ENCODE data around the gene FOXB1.

The FOXB1 gene

DNA sequence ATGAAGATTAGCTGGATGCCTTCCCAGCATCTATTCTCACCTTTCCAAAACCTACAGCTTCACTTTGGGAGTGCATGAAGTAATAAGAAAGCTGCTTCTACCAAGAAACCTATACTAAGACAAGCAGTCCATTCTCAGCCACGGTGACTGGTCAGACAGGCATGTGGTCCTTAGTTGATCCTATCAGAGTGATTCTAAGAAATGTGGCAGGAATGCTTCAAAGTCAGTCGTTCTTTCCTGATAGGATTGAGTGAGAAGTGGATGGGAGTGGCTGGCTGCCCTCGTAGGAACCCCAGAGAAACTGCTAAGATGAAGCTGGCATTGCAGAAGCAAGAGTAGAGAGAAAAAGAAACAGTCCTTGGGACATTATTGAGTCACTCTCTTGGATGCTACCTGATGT, 16.6 kb downstream of the FOXB1 start:
- TF ChIP-seq GATA3 (IDR thresholded peaks at IDR 0.05; ENCODE audit: low read depth, low read length) (no peak), GATA2 (IDR thresholded peaks at IDR 0.05; ENCODE audit: low read depth, low read length) (no peak)

DNA sequence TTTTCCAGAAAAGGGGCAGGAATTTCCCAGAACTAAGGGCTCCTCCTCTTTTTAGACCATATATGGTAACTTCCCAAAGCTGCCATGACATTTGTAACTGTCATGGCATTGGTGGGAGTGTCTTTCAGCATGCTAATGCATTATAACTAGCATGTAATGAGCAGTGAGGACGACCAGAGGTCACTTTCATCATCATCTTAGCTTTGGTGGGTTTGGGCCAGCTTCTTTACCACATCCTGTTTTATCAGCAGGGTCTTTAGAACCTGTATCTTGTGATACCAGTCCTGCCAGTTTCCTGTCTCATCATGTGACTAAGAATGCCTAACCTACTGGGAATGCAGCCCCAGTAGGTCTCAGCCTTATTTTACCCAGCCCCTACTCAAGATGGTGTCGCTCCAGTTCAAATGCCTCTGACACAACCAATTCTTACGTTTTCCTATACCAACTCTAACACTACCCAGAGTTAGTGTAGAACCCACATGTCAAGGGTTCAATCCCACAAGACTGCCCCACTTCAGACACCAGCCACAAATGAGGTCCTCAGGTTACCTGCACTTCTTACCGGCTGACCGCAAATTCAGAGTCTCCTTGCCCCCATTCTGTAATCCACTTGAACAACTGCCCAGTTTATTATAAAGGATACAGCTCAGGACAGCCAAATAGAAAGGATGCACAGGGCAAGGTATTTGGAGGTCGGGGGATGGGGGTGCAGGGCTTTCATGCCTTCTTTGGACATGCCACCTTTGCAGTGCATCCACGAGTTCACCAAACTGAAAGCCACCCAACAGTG, 17.7 kb downstream of the FOXB1 start:
- TF ChIP-seq GATA2 (IDR thresholded peaks at IDR 0.05; ENCODE audit: low read depth, low read length) (no peak), GATA3 (IDR thresholded peaks at IDR 0.05; ENCODE audit: low read depth, low read length) (no peak)

DNA sequence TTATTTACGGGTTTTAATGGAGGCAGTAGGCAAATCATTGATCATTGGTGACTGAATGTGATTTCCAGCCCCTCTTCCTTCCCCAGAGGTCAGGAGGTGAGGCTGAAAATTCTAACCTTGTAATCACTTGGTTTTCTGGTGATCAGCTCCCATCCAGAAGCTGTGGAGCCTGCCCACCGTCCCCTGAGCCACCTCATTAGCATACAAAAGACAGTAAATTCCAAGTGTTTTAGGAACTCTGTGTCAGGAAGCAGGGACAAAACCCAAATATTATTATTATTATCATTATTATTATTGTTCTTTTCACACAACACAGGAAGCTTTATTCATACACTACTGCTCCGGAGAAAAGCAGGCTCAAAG, 18.2 kb downstream of the FOXB1 start:
- TF ChIP-seq GATA3 (IDR thresholded peaks at IDR 0.05; ENCODE audit: low read depth, low read length) (no peak), GATA2 (IDR thresholded peaks at IDR 0.05; ENCODE audit: low read depth, low read length) (no peak)

DNA sequence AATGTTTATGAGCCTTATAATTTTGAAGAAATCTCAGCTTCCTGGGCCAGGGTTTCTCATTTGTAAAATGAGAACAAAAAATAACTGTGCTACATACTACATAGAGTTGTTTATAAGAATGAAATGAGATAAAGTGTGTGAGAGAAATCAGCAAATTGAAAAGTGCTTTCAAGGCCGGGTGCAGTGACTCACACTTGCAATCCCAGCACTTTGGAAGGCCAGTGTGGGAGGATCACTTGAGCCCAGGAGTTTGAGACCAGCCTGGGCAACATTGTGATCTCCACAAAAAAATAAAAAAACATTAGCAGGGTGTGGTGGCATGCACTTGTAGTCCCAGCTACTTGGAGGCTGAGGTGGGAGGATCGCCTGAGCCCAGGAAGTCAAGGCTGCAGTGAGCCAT, 22.4 kb downstream of the FOXB1 start:
- TF ChIP-seq GATA3 (IDR thresholded peaks at IDR 0.05; ENCODE audit: low read depth, low read length) (no peak), GATA2 (IDR thresholded peaks at IDR 0.05; ENCODE audit: low read depth, low read length) (no peak)

DNA sequence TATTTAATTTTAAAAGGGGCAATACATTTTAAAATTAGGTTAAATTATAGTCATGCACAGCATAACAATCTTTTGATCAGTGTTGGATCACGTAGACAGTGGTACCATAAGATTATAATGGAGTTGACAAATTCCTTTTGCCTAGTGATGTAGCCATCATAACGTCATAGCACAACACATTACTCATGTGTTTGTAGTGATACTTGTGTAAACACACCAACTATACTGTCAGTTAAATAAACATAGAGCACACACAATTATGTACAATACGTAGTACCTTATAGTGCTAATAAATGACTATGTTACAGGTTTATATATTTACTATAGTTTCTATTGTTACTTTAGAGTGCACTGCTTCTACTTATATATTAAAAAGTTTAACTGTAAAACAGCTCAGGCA, 31.2 kb downstream of the FOXB1 start:
- no peak for TF ChIP-seq GATA3 (IDR thresholded peaks at IDR 0.05; ENCODE audit: low read depth, low read length)
- no peak for TF ChIP-seq GATA2 (IDR thresholded peaks at IDR 0.05; ENCODE audit: low read depth, low read length)

DNA sequence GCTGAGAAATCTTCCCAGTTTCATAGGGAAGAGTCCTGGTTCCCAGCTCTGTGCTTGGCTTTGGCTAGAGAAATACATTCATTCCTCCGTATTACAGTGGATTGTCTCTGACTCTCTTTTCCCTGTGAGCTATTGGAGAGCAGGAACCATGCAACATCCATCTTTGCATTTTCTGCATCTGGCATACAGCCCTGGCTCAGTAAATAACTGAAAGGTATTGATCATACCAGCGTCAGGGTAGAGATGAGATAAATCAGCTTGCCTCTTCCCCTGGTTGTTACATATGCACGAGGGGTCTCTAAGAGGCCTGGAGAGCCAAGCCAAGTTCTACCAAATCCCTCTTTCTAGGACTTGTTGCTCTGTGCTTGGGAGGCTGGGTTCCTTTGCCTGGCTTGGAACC, 35.2 kb downstream of the FOXB1 start:
- no peak for TF ChIP-seq GATA3 (IDR thresholded peaks at IDR 0.05; ENCODE audit: low read depth, low read length)
- no peak for TF ChIP-seq GATA2 (IDR thresholded peaks at IDR 0.05; ENCODE audit: low read depth, low read length)

DNA sequence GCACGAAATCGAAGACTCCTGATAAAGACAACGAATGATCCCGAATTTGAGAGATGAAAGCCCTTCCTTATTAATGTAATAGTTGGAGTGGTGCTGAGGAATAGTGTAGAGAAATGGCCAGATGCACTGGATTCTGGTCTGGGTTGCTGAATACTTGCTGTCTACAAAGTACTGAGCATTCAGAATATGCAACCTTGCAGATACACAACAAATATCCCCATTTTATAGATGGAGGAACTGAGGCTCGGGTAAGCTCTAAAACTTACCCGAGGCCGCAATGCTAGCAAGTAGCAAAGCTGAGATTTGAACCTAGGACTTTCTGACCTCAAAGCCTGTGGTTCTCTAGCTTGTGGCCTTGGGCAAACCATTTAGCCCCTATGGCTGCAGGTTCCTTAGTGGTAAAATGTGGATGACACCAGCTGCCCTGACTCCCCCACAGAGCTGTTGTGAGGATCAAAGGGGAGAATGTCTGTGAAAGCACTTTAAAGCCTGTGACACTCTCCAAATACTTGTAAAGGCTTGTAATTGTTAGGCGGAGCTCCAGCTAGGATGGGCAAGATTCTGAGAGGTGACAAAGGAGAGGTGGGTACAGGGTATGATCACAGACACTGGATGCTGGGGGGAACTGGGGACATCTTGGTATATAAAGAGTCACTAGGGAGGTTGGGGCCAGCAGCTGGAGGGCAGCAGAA, 39.8 kb downstream of the FOXB1 start:
- TF ChIP-seq GATA3 (IDR thresholded peaks at IDR 0.05; ENCODE audit: low read depth, low read length) = no peak
- no peak for TF ChIP-seq GATA2 (IDR thresholded peaks at IDR 0.05; ENCODE audit: low read depth, low read length)

DNA sequence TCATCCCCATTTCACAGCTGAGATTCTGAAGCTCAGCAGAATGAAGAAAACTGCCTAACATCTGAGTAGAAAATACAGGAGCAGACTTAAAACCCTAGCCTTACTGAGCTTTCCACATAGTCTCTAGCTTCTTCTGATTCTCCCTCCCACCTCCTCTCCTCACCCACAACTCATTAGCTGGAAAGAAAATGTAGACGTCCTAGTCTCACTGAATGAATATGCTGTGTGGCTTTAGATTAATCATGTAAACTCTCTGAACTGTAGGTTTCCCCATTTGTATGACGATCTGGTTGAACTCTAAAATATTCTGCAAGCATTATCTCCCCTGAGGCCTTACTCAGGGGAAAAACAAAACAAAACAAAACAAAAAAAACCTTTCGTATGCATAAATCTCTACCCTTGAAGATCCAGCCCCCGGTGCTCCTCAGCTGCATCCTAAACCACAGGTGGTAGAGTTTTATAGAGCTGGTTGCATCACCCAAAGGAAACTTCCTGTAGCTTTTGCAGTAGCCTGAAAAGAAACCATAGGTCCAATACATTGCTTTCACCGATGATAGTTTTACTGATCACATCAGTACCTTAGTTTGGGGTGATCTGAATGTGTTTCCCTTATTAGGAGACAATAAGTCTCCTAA, 40.6 kb downstream of the FOXB1 start:
- TF ChIP-seq GATA3 (IDR thresholded peaks at IDR 0.05; ENCODE audit: low read depth, low read length) (no peak), GATA2 (IDR thresholded peaks at IDR 0.05; ENCODE audit: low read depth, low read length) (no peak)

DNA sequence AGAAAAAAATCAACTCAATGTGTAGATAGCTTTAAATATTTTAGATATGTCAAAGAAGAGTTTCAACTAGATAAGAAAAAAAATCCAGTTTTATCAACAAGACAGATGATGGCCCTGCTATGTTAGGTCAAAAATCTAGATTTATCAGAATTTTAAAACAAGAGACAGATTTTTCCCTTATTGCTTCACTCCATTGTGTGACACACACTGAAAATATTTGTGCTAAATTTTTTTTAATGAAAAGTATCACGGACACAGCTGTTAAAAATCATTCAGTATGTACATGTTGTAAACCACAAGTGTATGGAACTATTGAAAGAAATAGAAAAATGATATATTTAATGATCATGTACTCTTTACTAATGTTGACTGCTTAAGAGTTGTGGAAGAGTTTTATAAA, 43.6 kb downstream of the FOXB1 start:
- no peak for TF ChIP-seq GATA3 (IDR thresholded peaks at IDR 0.05; ENCODE audit: low read depth, low read length)
- no peak for TF ChIP-seq GATA2 (IDR thresholded peaks at IDR 0.05; ENCODE audit: low read depth, low read length)

DNA sequence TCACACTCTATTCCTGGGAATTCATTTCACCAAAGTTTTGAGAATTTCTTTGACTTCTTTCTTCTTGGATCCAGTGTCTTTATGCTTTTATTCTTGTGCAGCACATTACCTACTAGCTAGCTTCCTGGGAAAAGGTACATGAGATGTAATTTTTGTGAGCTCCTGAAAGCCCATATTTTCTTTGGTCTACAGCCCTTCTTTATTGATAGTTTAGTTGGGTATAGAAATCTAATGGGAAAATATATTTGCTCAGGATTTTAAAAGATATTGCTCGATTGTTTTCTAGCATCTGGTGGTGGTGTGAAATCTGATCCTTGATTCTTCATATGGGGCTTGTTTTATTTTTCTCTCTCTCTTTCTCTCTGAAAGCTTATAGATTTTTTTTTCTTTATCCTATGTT, 45.8 kb downstream of the FOXB1 start:
- no peak for TF ChIP-seq GATA2 (IDR thresholded peaks at IDR 0.05; ENCODE audit: low read depth, low read length)
- no peak for TF ChIP-seq GATA3 (IDR thresholded peaks at IDR 0.05; ENCODE audit: low read depth, low read length)

DNA sequence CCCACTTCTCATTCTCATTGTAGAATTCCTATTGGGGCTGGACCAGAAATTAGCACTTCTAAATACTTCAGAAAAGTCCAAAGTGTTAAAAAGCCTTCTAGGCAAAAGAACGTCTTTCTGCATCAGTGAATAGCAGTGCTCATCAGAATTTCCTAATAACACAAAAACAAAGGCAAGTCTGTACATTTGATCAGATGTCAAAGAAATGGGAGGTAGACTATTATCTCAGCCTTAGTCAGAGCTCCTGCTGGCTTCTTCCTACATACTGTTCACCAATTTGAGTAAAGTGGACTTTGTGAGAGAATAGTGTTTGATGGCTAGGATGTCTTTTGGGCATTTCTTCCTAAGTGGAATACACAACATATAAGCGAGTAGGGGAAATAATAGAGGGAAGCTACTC, 48.7 kb downstream of the FOXB1 start:
- TF ChIP-seq GATA3 (IDR thresholded peaks at IDR 0.05; ENCODE audit: low read depth, low read length) = no peak
- TF ChIP-seq GATA2 (IDR thresholded peaks at IDR 0.05; ENCODE audit: low read depth, low read length) = no peak

DNA sequence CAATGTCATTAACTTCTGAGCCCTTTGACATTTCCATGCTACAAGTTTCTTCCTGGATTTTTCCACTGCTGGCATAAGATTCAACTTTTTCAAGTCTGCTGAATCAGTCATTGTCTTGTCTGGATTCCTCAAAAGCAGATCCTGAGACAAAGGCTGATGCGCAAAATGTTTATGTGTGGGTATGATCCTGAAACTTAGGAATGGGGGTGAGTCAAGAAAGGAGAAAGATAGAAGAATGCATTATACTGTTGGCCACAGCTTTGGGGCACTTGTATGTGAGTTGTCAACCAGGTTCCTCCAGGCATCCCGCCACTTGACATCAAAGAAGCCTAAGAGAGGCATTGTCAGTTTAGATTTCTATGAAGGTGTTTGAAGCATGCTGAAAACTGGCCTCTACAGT, 50.4 kb downstream of the FOXB1 start:
- no peak for TF ChIP-seq GATA3 (IDR thresholded peaks at IDR 0.05; ENCODE audit: low read depth, low read length)

Measured in SH-SY5Y (cell line).